Endodermal cell (in vitro differentiated cells): Measurements from ENCODE around the gene TM4SF18. TPM values are rescaled to one million over a fixed set of nuclear protein-coding genes. Genes with fewer than 3 reads are reported as not detected.

ENCODE experiments used
- DNase-seq: peaks from one replicate; pipeline ENCODE4 v3.0.0-alpha.2; 2017
- H3K27ac ChIP-seq: 2 replicates; pipeline ENCODE4 v1.5.1; 2013; ENCODE audit warnings: mild to moderate bottlenecking, low read depth, low read length, moderate library complexity
- H3K27me3 ChIP-seq: 2 replicates; pipeline ENCODE4 v1.6.1; 2013; ENCODE audit warnings: mild to moderate bottlenecking, low read length, moderate library complexity; ENCODE audit not compliant: insufficient read depth, control insufficient read depth, poor library complexity, severe bottlenecking
- H3K36me3 ChIP-seq: 2 replicates; pipeline ENCODE4 v1.7.0; 2013; ENCODE audit warnings: mild to moderate bottlenecking, low read length, moderate library complexity; ENCODE audit not compliant: control insufficient read depth, insufficient read depth
- H3K4me1 ChIP-seq: one replicate; pipeline ENCODE4 v1.7.0; 2013; ENCODE audit warnings: low read length; ENCODE audit not compliant: control insufficient read depth, insufficient read depth
- H3K4me3 ChIP-seq: 2 replicates; pipeline ENCODE4 v1.5.1; 2013; ENCODE audit warnings: mild to moderate bottlenecking, low read length, moderate library complexity
- H3K9ac ChIP-seq: 2 replicates; pipeline ENCODE4 v1.6.1; 2013; ENCODE audit warnings: mild to moderate bottlenecking, low read length, moderate library complexity; ENCODE audit not compliant: poor library complexity, severe bottlenecking; ENCODE audit errors: extremely low read depth
- H3K9me3 ChIP-seq: 2 replicates; pipeline ENCODE4 v1.6.1; 2013; ENCODE audit warnings: mild to moderate bottlenecking, low read length, moderate library complexity; ENCODE audit not compliant: control insufficient read depth
- H3K27ac Mint-ChIP-seq: 2 replicates; pipeline ENCODE4 v1.8.0; 2020; ENCODE audit warnings: mixed read lengths
- H3K27me3 Mint-ChIP-seq: 2 replicates; pipeline ENCODE4 v1.8.0; 2021; ENCODE audit warnings: mild to moderate bottlenecking, mixed read lengths; ENCODE audit not compliant: insufficient read depth
- H3K36me3 Mint-ChIP-seq: 2 replicates; pipeline ENCODE4 v1.8.0; 2020; ENCODE audit warnings: low read depth, mixed read lengths
- H3K4me1 Mint-ChIP-seq: 2 replicates; pipeline ENCODE4 v1.8.0; 2020; ENCODE audit warnings: mixed read lengths
- H3K4me3 Mint-ChIP-seq: 2 replicates; pipeline ENCODE4 v1.8.0; 2020; ENCODE audit warnings: mild to moderate bottlenecking, moderate library complexity, mixed read lengths
- H3K9me3 Mint-ChIP-seq: 2 replicates; pipeline ENCODE4 v1.8.0; 2020; ENCODE audit warnings: mild to moderate bottlenecking, mixed read lengths
- CTCF ChIP-seq: fragments of 200-600 bp; sonication (generic); conservative IDR thresholded peaks from 2 replicates; pipeline ENCODE4 v1.5.0; 2021; ENCODE audit warnings: antibody characterized with exemption, mild to moderate bottlenecking
- WGBS, 2 experiments: methylation state at CpG; one replicate each; pipeline versions ENCODE4 v1.1.5 to v1.1.7; 2013; ENCODE audit warnings: missing lambda C conversion rate in 2 of 2, mixed read lengths in 1 of 2; ENCODE audit not compliant: insufficient coverage in 1 of 2, insufficient read length in 1 of 2; 5-methylcytosine and 5-hydroxymethylcytosine counted together
- total RNA-seq, 2 donors: library from RNA; stranded (reverse); fragmentation: NEBNext Ultra II Directional in 1 of 2; extraction: Animal tissue kit (Norgen Biotek cat#: 25700) in 1 of 2; gene quantifications; 2 replicates in 1 of 2; 3 replicates in 1 of 2; pipeline ENCODE4 v1.2.1, GENCODE V29; 2021

TM4SF18 gene
- total RNA-seq, 2 donors from 2014 or later, result 0.58 to 0.62 TPM

DNA sequence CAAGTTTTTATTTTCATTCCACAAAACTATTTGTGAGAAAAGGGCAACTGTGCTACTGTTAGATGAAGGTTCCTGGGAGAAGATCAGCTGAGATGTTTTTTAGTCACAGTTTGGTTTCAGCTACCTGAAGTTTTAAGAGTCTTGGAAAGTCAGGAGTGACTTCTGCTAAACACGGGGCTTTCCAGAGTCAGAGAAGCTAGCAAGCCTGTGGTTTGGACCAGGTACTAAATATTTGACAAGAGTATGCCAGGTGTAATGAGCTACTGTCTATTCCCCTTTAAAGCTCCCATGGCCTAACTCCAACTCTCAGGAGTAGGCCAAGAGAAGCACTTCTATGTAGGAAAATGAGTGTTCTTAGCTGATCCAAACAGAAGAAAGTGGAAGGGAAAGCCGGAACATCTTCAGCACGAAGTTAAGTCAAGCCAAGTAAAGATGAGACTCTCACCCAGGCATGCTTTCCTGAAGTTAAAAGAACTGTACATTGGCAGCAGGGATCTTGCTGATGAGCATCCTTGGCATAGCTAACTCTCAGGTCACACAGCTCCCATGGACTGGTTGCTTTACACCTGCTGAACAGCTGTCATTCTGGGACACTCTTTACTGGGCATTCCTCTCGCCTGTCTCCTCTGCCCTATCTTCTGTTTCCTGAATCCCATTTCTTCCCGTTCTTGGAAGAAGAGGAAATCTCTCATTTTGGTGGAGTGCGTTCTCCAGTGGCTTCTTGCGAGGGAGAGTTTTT is 22.5 kb downstream of the TM4SF18 start:
- Mint-ChIP-seq H3K27ac (no peak overlapping the region), H3K9me3 (peaks cover 12% of the 10 kb centered on the region), H3K4me3 (no peak overlapping the region), H3K36me3 (peaks cover 1% of the 10 kb centered on the region), H3K27me3 (peaks cover 2% of the 10 kb centered on the region), H3K4me1 (peaks cover 6% of the 10 kb centered on the region)
- Histone ChIP-seq H3K4me3 (peak overlapping the region; percentile 48), H3K27ac (no peak overlapping the region), H3K4me1 (no peaks in the 10 kb centered on the region), H3K36me3 (no peaks in the 10 kb centered on the region), H3K9ac (no peak overlapping the region), H3K9me3 (peaks cover 20% of the 10 kb centered on the region), H3K27me3 (no peaks in the 10 kb centered on the region)
- no peak for DNase-seq
- no peak for TF ChIP-seq CTCF
- WGBS, 2 experiments, result 85 to 90% methylated on average over 5 to 7 of the region's 7 CpGs

DNA sequence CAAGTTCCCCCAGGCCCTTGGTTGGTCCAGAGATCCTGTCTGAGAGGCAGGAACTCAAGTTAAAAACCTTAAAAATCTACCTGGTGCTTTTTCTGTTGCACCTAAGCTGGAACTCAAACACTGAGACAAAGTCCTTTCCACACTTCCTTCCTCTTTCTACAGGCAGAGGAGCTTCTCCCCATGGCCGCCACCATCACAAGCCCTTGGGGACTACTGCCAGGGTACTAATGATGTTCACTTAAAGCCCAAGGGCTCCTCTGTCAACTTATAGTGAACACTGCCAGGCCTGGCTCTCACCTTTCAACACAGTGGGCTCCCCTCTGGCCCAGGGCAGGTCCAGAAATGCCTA is 26.0 kb downstream of the TM4SF18 start:
- H3K27ac ChIP-seq, result no peak overlapping the region
- Mint-ChIP-seq H3K4me3 (no peak overlapping the region), H3K36me3 (peaks cover 1% of the 10 kb centered on the region), H3K9me3 (peaks cover 8% of the 10 kb centered on the region), H3K27ac (no peak overlapping the region), H3K27me3 (no peaks in the 10 kb centered on the region), H3K4me1 (peaks cover 4% of the 10 kb centered on the region)
- TF ChIP-seq CTCF, result no peak
- no peak for DNase-seq
- H3K9me3 ChIP-seq, result peaks cover 20% of the 10 kb centered on the region
- H3K4me1 ChIP-seq, result no peaks in the 10 kb centered on the region
- no peaks in the 10 kb centered on the region for H3K27me3 ChIP-seq
- no peaks in the 10 kb centered on the region for H3K36me3 ChIP-seq
- WGBS, 2 experiments, result 100% methylated on average over 1 of the region's 1 CpG
- no peak overlapping the region for H3K4me3 ChIP-seq
- H3K9ac ChIP-seq, result no peak overlapping the region

- H3K4me1 Mint-ChIP-seq, result peaks cover 4% of the 10 kb centered on the region
- no peak for TF ChIP-seq CTCF
These were observed 26.5 kb downstream of the TM4SF18 start for GRCh38 chr3:149306751-149307434.

More at GRCh38 chr3:149306751-149307434, 26.5 kb downstream of the TM4SF18 start:
- Mint-ChIP-seq H3K27me3 (no peaks in the 10 kb centered on the region), H3K9me3 (peaks cover 4% of the 10 kb centered on the region), H3K4me3 (no peak overlapping the region), H3K27ac (no peak overlapping the region), H3K36me3 (peaks cover 1% of the 10 kb centered on the region)
- WGBS, 2 experiments, result 83 to 100% methylated on average over 1 to 2 of the region's 2 CpGs
- H3K9ac ChIP-seq, result no peak overlapping the region
- no peaks in the 10 kb centered on the region for H3K36me3 ChIP-seq
- H3K4me3 ChIP-seq, result no peak overlapping the region
- H3K27me3 ChIP-seq, result no peaks in the 10 kb centered on the region
- no peak for DNase-seq
- H3K9me3 ChIP-seq, result peaks cover 16% of the 10 kb centered on the region
- H3K4me1 ChIP-seq, result no peaks in the 10 kb centered on the region
- no peak overlapping the region for H3K27ac ChIP-seq
